Left ventricle myocardium superior (tissue), 1 donor: ENCODE measurements around the gene EBF4. TPM values are rescaled to one million over a fixed set of nuclear protein-coding genes. Genes with fewer than 3 reads are reported as not detected.
"Not testable (repeated sequence)": the region's sequence is repeated elsewhere in the genome, so short reads cannot be mapped to it uniquely, and the experiment has no call there.

ENCODE experiments used
- ATAC-seq: fragments of 200-7000 bp; cut with Tn5 transposase; one replicate; pipeline ENCODE4 v1.9.1; 2020; ENCODE audit warnings: mild to moderate bottlenecking, moderate library complexity
- DNase-seq: peaks from one replicate; pipeline ENCODE4 v3.0.0-alpha.2; 2020
- intact Hi-C: fragments of 100-400 bp; cut with micrococcal nuclease; formaldehyde crosslinking; loops from one replicate; pipeline ENCODE4 v1.11.0; 2022
- total RNA-seq: library from RNA; stranded (reverse); fragmentation: NEBNext Ultra II Directional; extraction: Animal tissue kit (Norgen Biotek cat#: 25700); gene quantifications from one replicate; pipeline ENCODE4 v1.2.1, GENCODE V29; 2021
- donor health status: DM: no; HTN: yes; CAD: no; lungs with severe emphysema.

The EBF4 gene
- total RNA-seq, 1 donor from 2014 or later = 3.7 TPM

GRCh38 chr20:2770091-2770490 lies 77.5 kb downstream of the EBF4 start:
- DNase-seq, ATAC-seq, intact Hi-C loops: not testable (repeated sequence)

- ATAC-seq = no peak
- intact Hi-C loops = no loop called here
Measured at GRCh38 chr20:2771631-2772080, 79.1 kb downstream of the EBF4 start.

GRCh38 chr20:2773812-2774211 lies 81.2 kb downstream of the EBF4 start:
- intact Hi-C loops = no loop called here
- ATAC-seq (no peak), DNase-seq (no peak)

More at GRCh38 chr20:2771631-2772080, 79.1 kb downstream of the EBF4 start:
- no peak for DNase-seq

GRCh38 chr20:2775139-2775538 lies 82.6 kb downstream of the EBF4 start:
- ATAC-seq = no peak
- intact Hi-C loops = no loop called here
- no peak for DNase-seq

- intact Hi-C loops = no loop called here
- DNase-seq (no peak), ATAC-seq (no peak)
Measured at GRCh38 chr20:2778602-2779321, 86.2 kb downstream of the EBF4 start.

GRCh38 chr20:2780948-2781347 lies 88.4 kb downstream of the EBF4 start:
- ATAC-seq = no peak
- DNase-seq = no peak
- intact Hi-C loops = no loop called here

- ATAC-seq (no peak), DNase-seq (no peak)
- intact Hi-C loops = no loop called here
Measured at GRCh38 chr20:2783908-2784566, 91.5 kb downstream of the EBF4 start.

- no peak for ATAC-seq
- intact Hi-C loops = no loop called here
- no peak for DNase-seq
Measured at GRCh38 chr20:2793471-2793870, 100.9 kb downstream of the EBF4 start.

GRCh38 chr20:2794202-2794748 lies 101.7 kb downstream of the EBF4 start:
- DNase-seq = no peak
- intact Hi-C loops = no loop called here
- ATAC-seq = no peak

GRCh38 chr20:2794866-2795447 lies 102.4 kb downstream of the EBF4 start:
- DNase-seq (no peak), ATAC-seq (no peak)
- intact Hi-C loops = no loop called here

- DNase-seq (no peak), ATAC-seq (no peak)
- intact Hi-C loops = no loop called here
Measured at GRCh38 chr20:2795451-2795850, 102.9 kb downstream of the EBF4 start.

- no peak for ATAC-seq
- DNase-seq = no peak
- intact Hi-C loops = no loop called here
Measured at GRCh38 chr20:2796011-2796660, 103.6 kb downstream of the EBF4 start.

- no peak for DNase-seq
Measured at GRCh38 chr20:2797136-2797983, 104.8 kb downstream of the EBF4 start.

GRCh38 chr20:2798095-2798805 lies 105.7 kb downstream of the EBF4 start:
- ATAC-seq (no peak), DNase-seq (no peak)
- intact Hi-C loops = no loop called here

More at GRCh38 chr20:2797136-2797983, 104.8 kb downstream of the EBF4 start:
- ATAC-seq = no peak
- intact Hi-C loops = no loop called here

- DNase-seq = no peak
- ATAC-seq = no peak
Measured at GRCh38 chr20:2798814-2799213, 106.2 kb downstream of the EBF4 start.

GRCh38 chr20:2799271-2799670 lies 106.7 kb downstream of the EBF4 start:
- ATAC-seq = no peak
- intact Hi-C loops = no loop called here
- DNase-seq = no peak

More at GRCh38 chr20:2798814-2799213, 106.2 kb downstream of the EBF4 start:
- intact Hi-C loops = no loop called here

- ATAC-seq = peak; percentile 47
- DNase-seq = peak; percentile 43
- intact Hi-C loops = no loop called here
Measured at GRCh38 chr20:2799688-2800520, 107.3 kb downstream of the EBF4 start.
